H54 (cell line): ENCODE data around the gene PTCSC3.

Source experiments
- DNase-seq: peaks from one replicate; pipeline ENCODE4 v3.0.0; 2011; ENCODE audit warnings: low spot score, mixed read lengths; ENCODE audit not compliant: insufficient read length
- FAIRE-seq: peaks from 3 replicates; lab custom pipeline; 2011; peaks lifted over from hg19 to GRCh38; lab: Jason Lieb, UNC
- POLR2A ChIP-seq: IDR thresholded peaks from 2 replicates; pipeline ENCODE4 v1.6.1; 2011; ENCODE audit warnings: low read depth, mild to moderate bottlenecking, low read length

PTCSC3 gene

GRCh38 chr14:36085861-36086260, 90.7 kb downstream of the PTCSC3 start:
- DNase-seq (no peak), FAIRE-seq (no peak)
- TF ChIP-seq POLR2A = no peak
